ENCODE results near the gene ST6GAL2.

DNA sequence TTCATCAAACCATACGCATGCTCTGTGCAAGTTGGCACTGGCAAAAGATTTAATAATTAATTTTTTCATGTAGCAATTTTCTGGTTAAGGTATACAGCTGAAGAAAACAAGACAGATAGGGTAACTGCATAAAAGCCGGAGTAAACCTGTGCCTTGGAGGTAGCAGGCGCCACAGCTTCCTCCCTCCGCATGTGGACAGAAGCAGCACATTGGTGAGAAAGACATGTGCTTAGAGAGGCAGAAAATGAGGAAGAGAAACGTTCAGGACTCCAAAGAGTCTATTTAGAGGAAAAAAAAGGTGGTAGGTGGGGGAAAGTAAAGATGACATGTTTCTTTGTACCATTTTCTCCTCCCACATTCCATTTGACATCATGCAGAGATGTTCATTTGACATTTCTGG, 9.3 kb downstream of the ST6GAL2 start:
- TF ChIP-seq RAD21 (IDR thresholded peaks at IDR 0.05; ENCODE audit: low read length): no peak
- TF ChIP-seq, protein P1, sequence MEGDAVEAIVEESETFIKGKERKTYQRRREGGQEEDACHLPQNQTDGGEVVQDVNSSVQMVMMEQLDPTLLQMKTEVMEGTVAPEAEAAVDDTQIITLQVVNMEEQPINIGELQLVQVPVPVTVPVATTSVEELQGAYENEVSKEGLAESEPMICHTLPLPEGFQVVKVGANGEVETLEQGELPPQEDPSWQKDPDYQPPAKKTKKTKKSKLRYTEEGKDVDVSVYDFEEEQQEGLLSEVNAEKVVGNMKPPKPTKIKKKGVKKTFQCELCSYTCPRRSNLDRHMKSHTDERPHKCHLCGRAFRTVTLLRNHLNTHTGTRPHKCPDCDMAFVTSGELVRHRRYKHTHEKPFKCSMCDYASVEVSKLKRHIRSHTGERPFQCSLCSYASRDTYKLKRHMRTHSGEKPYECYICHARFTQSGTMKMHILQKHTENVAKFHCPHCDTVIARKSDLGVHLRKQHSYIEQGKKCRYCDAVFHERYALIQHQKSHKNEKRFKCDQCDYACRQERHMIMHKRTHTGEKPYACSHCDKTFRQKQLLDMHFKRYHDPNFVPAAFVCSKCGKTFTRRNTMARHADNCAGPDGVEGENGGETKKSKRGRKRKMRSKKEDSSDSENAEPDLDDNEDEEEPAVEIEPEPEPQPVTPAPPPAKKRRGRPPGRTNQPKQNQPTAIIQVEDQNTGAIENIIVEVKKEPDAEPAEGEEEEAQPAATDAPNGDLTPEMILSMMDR (IDR thresholded peaks at IDR 0.05): no peak
- TF ChIP-seq POLR2AphosphoS5 (IDR thresholded peaks at IDR 0.05; ENCODE audit: low read depth, low read length): no peak
- TF ChIP-seq, protein P2, sequence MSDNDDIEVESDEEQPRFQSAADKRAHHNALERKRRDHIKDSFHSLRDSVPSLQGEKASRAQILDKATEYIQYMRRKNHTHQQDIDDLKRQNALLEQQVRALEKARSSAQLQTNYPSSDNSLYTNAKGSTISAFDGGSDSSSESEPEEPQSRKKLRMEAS (IDR thresholded peaks at IDR 0.05; ENCODE audit: low read depth): no peak
- TF ChIP-seq JUND (IDR thresholded peaks at IDR 0.05): no peak
- TF ChIP-seq SMC3 (IDR thresholded peaks at IDR 0.05; ENCODE audit: low read depth, low read length): no peak
- no peak for TF ChIP-seq SIN3A (IDR thresholded peaks at IDR 0.05; ENCODE audit: borderline replicate concordance, low read depth, low read length)
- TF ChIP-seq EZH2phosphoT487 (IDR thresholded peaks at IDR 0.05; ENCODE audit: borderline replicate concordance, low read depth): no peak
- no peak for TF ChIP-seq RXRA (IDR thresholded peaks at IDR 0.05; ENCODE audit: borderline replicate concordance, low read depth)
